ENCODE results near the gene MRM2. TPM values are rescaled to one million over a fixed set of nuclear protein-coding genes. Genes with fewer than 3 reads are reported as not detected.

Gene MRM2
- total RNA-seq, 2 donors from 2014 or later = 30.0 to 34.5 TPM

DNA sequence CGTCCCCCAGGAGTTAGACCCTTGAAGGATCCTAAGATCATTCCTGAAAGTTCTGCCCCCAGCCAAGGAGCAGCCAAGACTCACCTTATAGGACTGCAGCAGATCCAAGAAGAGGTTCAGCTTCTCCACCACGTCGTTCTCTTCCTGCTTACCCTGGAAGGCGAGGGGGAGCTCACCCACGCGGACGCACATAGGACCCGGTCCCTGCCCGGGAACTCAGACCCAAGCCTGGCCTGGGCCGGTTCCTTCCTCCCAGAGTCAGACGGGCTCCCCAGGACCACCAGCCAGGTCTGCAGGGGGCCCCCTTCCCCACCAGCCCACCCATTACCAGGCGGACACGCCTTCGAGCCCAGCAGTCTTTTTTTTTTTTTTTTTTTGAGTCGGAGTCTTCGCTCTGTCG, 15.6 kb upstream of the MRM2 start:
- Mint-ChIP-seq H3K4me3 (no peak overlapping the region), H3K36me3 (no peaks in the 10 kb centered on the region), H3K9me3 (no peaks in the 10 kb centered on the region), H3K27ac (no peak overlapping the region), H3K27me3 (no peaks in the 10 kb centered on the region), H3K4me1 (ENCODE audit: low read depth in 2 of 2) (peaks cover 11 to 19% of the 10 kb centered on the region in 2 donors)
- ATAC-seq = no peak
- no peak for DNase-seq (ENCODE audit: low spot score)

DNA sequence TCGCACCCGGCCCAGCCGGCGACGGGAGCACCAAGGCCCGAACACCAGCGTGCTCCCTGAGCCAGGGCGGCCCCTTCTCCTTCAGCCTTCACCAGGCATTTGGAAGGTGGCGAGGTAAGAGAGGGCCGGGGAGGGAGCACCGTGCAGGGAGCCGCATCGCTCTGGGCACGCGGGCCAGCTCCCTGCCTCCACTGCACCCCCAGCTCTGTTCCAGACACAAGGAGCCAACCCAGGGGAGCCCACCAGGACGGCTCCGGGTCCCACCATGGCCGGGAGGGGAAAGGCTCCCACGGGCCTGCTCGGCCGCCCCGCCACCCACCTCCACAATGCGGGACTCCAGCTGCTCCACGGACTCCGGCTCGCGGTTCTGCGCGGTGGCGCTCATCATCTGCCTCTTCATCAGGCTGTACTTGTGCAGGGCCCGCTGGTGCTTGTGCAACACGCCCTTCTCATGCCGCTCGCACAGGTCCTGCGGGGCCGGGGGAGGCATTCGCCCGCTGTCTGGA, 15.1 kb upstream of the MRM2 start:
- DNase-seq (ENCODE audit: low spot score) (no peak), ATAC-seq (no peak)
- no peak overlapping the region for H3K27ac Mint-ChIP-seq
- no peak overlapping the region for H3K4me3 Mint-ChIP-seq
- no peaks in the 10 kb centered on the region for H3K9me3 Mint-ChIP-seq
- no peaks in the 10 kb centered on the region for H3K27me3 Mint-ChIP-seq
- H3K36me3 Mint-ChIP-seq = no peaks in the 10 kb centered on the region
- H3K4me1 Mint-ChIP-seq (ENCODE audit: low read depth in 2 of 2) = peaks cover 11 to 19% of the 10 kb centered on the region in 2 donors

DNA sequence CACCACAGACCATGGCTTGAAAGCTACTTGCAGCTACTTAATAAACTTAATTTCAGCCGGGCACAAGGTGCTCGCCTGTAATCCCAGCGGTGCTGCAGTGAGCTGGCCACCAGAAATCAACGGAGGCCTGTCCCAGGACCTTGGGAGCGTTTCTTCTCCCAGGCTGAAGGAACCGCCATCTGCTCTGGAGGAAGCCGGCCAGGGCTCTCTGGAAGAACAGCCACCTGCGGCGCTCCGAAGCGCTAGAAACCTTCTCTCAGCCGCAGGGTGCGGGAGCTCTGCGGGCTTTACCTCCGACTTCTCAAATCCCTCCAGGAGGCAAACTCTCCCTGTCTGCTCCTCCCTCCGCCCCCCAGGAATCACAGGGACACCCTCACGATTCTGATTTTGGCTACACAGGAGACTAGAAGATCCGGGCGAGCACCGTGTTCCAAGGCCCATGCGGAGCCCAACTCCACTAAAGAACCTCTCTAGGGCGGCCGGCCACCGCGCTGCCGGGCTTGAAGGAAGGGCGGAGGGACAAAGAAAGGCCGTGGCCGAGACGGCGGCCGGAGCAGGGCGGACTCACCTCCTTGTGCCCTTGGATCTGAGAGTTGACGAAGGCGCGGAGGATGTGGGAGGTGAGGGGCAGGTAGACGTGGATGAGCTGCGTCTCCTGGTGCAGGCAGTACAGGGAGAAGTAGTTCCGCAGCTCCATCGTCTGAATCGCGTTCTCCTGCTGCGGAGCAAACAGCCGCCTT, 14.5 kb upstream of the MRM2 start:
- no peaks in the 10 kb centered on the region for H3K27me3 Mint-ChIP-seq
- H3K27ac Mint-ChIP-seq = no peak overlapping the region
- peaks cover 11 to 19% of the 10 kb centered on the region in 2 donors for H3K4me1 Mint-ChIP-seq (ENCODE audit: low read depth in 2 of 2)
- ATAC-seq (no peak), DNase-seq (ENCODE audit: low spot score) (no peak)
- no peak overlapping the region for H3K4me3 Mint-ChIP-seq
- no peaks in the 10 kb centered on the region for H3K9me3 Mint-ChIP-seq
- no peaks in the 10 kb centered on the region for H3K36me3 Mint-ChIP-seq

DNA sequence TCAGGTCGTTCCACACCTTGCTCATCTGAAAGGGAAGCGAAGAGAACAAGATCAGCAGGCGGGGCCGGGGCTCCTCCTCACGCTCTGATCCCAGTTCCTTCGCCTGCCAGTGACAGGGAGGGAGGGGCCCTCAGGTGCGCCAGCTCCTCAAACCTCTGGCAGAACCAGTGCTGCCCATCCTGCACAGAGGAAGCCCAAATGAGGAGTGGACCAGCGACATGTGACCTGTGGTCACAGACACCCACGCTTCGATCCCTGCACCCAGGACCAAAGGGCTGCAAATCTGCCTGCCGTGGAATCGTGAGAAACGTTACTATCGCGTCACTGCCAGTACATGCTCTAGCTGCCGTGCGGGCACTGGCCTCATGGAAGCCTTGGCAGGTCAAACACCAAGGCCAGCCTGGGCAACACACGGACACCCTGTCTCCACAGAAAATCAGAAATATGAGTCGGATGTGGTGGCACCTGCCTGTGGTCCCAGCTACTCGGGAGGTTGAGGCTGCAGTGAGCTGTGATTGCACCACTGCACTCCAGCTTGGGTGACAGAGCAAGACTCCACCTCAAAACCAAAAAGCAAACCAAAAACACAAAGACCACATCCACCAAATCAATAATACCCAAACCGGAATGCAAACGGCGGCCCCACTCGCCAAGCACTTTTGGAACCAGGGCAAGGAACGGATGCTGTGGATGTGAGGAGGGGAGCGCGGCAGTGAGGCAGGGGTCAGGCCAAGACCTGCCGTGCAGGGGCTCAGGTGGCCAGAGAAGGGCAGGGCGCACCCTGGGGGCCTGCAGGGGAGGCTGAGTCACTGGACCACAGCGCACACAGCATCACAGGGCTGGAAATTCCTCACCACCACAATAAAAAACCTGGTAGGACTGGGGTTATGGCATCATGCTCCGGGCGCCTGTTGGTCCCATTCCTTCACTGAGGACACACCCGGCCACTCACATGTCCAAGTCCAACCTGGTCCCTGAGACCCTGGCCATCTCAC, 13.4 kb upstream of the MRM2 start:
- Mint-ChIP-seq H3K4me1 (ENCODE audit: low read depth in 2 of 2) (peaks cover 11 to 19% of the 10 kb centered on the region in 2 donors), H3K4me3 (no peak overlapping the region), H3K27ac (no peak overlapping the region), H3K36me3 (no peaks in the 10 kb centered on the region), H3K27me3 (no peaks in the 10 kb centered on the region), H3K9me3 (no peaks in the 10 kb centered on the region)
- ATAC-seq (peak in 1 of 2 donors; percentile 11), DNase-seq (ENCODE audit: low spot score) (no peak)

DNA sequence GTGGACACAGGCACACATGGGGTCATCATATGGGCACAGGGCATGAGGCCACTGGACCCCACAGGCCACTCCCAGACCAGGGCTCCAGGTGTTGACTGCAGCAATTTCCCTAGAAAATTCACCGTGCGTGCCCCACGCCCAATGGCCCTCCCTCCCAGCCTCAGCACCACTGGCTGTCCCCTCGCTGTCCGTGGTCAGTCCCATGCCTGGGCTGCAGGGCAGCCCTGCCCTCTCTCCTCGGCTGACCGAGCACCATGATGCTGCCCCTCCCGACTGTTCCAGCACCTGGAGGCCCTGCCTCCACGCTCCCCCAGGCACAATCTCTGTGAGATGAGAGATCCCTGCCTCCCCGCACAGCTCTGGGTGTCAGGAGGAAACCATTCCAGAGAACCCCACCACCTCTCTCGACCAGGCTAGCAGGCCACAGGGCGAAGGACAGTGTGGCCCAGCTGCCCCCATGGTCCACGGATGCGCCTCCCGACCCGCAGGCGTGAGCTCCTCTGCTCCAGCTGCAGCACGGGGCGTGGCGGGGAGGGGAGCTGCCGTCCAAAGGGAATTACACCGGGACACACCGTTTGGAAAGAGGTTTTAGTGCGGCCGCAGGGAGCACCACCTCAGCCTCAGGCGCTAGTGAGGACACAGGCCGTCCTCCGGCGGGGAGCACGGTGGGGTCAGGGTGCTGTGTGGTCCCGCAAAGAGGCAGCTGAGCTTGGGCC, 12.6 kb upstream of the MRM2 start:
- no peak overlapping the region for H3K27ac Mint-ChIP-seq
- H3K4me1 Mint-ChIP-seq (ENCODE audit: low read depth in 2 of 2) = peaks cover 9 to 20% of the 10 kb centered on the region in 2 donors
- no peak for ATAC-seq
- no peaks in the 10 kb centered on the region for H3K36me3 Mint-ChIP-seq
- no peak for DNase-seq (ENCODE audit: low spot score)
- H3K27me3 Mint-ChIP-seq = no peaks in the 10 kb centered on the region
- no peak overlapping the region for H3K4me3 Mint-ChIP-seq
- H3K9me3 Mint-ChIP-seq = no peaks in the 10 kb centered on the region

DNA sequence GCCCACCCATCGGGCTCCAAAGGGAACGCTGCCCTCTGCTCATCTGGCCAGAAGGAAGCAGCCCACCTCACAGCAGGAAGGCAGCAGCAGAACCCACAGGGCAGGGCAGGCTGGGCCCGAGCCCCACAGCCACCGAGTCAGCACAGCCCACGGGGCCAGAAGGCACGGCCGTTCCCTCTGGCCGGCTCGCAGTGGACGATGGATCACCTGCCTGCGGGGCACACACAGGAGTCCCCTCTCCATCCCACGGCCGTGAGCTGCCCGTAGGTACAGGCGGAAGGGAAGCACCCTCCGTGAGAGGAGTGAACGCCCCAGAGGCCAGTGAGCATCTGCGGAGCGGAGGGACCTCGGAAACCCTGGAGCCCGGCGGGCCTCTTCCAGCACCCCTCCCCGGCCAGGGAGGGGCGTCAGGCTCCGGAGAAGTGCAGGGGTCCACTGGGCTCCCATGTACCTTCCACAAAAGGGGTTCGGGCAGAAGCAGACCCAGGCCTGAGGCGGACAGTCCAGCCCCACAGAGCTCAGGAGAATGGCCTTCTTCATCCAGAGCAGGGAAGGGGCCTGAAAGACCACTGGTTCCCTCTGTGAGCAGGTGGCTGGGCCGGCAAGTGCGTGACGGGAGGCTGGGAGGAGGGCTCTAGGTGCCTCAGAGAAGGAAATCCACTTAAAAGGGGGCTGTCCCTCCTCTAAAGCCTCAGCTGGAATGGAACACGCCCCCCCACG, 11.7 kb upstream of the MRM2 start:
- Mint-ChIP-seq H3K27ac (no peak overlapping the region), H3K27me3 (no peaks in the 10 kb centered on the region), H3K9me3 (no peaks in the 10 kb centered on the region), H3K4me3 (no peak overlapping the region), H3K4me1 (ENCODE audit: low read depth in 2 of 2) (peaks cover 17 to 21% of the 10 kb centered on the region in 2 donors), H3K36me3 (no peaks in the 10 kb centered on the region)
- ATAC-seq (no peak), DNase-seq (ENCODE audit: low spot score) (no peak)

DNA sequence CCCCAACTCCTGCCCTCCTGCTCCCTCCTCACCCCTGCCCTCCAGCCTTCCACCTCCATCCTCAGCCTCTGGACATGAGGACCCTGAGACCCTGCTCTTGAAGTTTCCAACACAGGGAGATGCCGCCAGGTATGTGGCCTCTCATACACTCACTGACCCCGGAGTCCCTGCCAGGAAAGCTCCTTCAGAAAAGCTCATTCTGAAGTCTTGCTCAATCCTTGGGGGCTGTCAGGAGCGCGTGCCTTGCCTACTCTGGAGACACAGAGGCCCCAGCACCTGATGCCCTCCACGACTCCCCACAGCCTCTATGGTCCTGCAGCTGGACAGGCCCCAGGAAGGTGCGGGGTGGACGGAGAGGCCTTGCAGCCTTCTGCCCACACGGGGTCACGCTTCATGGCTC, 11.0 kb upstream of the MRM2 start:
- no peak for ATAC-seq
- no peaks in the 10 kb centered on the region for H3K9me3 Mint-ChIP-seq
- no peak overlapping the region for H3K4me3 Mint-ChIP-seq
- H3K27me3 Mint-ChIP-seq = no peaks in the 10 kb centered on the region
- H3K4me1 Mint-ChIP-seq (ENCODE audit: low read depth in 2 of 2) = peaks cover 21 to 22% of the 10 kb centered on the region in 2 donors
- no peak overlapping the region for H3K27ac Mint-ChIP-seq
- H3K36me3 Mint-ChIP-seq = no peaks in the 10 kb centered on the region
- DNase-seq (ENCODE audit: low spot score) = no peak

DNA sequence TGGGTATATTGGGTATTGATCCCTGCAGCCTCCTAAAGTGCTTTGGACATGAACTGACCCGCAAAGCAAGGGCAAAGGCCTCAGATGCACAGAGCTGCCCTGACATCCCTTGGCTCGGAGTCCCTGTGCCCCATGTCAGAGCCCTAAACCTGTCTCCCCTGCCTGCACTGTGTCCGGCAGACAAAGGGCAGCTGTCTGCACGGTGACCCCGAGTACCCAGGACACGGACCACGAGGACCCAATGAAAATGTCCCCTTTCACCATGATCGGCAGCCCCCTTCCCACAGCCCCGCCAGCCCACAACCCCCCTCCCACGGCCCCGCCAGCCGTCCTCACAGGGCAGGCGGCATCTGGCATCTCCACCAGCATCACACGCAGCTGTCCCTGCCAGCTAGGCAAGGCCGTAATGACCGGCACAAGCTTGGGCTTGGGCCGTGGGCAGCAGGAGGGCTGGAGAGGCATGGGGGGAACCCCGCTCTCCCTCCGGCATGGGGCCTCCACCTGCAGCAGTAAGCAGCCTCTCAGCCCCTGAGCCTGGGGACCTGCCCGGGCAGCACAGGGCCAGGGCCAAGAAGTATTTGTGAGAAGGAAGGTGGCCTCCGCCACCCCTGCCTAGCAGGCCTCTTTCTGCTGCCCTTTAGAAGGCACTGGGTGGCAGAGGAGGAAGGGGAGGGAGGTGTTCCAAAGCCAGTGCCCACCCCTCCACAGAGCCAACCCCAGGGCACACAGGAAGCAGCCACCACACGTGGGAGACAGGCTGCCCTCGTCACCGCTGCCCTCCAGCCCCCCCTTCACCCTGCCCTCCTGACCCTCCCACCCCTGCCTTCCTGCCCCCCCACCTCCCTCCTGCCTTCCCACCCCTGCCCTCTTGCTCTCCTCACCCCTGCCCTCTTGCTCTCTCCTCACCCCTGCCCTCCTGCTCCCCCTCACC, 10.1 kb upstream of the MRM2 start:
- Mint-ChIP-seq H3K36me3 (no peaks in the 10 kb centered on the region), H3K4me1 (ENCODE audit: low read depth in 2 of 2) (peaks cover 24 to 26% of the 10 kb centered on the region in 2 donors), H3K27ac (no peak overlapping the region), H3K4me3 (no peak overlapping the region), H3K9me3 (no peaks in the 10 kb centered on the region), H3K27me3 (no peaks in the 10 kb centered on the region)
- DNase-seq (ENCODE audit: low spot score) = no peak
- ATAC-seq = no peak

DNA sequence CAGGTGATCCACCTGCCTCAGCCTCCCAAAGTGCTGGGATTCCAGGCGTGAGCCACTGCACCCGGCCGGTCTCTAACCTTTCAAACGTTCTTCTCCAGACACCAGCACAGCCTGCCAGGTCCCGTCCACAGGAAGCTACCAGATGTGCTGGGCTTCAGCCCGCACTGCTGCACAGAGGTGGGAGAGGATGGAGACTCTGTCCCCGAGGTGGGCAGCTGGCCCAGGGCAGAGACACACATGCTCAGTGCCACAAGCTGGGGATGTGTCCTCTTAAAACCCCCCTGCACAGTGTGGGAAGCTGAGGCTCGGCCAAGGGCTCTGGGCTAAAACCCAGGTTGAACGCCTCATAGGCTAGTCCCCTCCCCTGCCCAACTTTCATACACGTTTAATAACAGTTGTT, 9.4 kb upstream of the MRM2 start:
- H3K4me3 Mint-ChIP-seq = no peak overlapping the region
- ATAC-seq (no peak), DNase-seq (ENCODE audit: low spot score) (no peak)
- no peaks in the 10 kb centered on the region for H3K27me3 Mint-ChIP-seq
- H3K36me3 Mint-ChIP-seq = no peaks in the 10 kb centered on the region
- H3K27ac Mint-ChIP-seq = no peak overlapping the region
- H3K4me1 Mint-ChIP-seq (ENCODE audit: low read depth in 2 of 2) = peaks cover 24 to 26% of the 10 kb centered on the region in 2 donors
- H3K9me3 Mint-ChIP-seq = no peaks in the 10 kb centered on the region

DNA sequence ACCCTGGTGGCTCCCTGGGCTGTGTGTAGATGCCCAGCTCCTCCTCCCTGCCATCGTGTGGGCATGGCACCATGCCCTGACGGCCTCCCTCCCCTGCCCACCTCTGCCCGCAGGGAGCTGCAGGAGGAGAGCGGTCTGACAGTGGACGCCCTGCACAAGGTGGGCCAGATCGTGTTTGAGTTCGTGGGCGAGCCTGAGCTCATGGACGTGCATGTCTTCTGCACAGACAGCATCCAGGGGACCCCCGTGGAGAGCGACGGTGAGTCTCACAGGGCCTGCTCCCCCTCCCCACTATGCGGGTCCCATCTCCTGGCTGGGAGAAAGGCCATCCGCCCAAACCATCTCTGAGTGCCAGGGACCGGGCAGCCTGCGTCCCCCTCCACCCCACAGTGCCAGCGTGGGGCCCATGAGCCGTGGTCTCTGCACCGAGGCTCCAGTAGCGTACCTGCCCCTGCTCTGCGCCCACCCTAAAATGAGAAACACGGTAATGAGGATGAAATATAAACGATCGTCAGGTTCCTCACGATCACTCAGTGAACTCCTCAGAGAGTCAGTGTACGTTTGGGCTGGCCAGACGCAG, 7.8 kb upstream of the MRM2 start:
- Mint-ChIP-seq H3K36me3 (no peaks in the 10 kb centered on the region), H3K4me1 (ENCODE audit: low read depth in 2 of 2) (peaks cover 19 to 22% of the 10 kb centered on the region in 2 donors), H3K4me3 (no peak overlapping the region), H3K27ac (peak overlapping the region in 1 of 2 donors; percentile 74), H3K9me3 (no peaks in the 10 kb centered on the region), H3K27me3 (no peaks in the 10 kb centered on the region)
- DNase-seq (ENCODE audit: low spot score) = no peak
- ATAC-seq = no peak

DNA sequence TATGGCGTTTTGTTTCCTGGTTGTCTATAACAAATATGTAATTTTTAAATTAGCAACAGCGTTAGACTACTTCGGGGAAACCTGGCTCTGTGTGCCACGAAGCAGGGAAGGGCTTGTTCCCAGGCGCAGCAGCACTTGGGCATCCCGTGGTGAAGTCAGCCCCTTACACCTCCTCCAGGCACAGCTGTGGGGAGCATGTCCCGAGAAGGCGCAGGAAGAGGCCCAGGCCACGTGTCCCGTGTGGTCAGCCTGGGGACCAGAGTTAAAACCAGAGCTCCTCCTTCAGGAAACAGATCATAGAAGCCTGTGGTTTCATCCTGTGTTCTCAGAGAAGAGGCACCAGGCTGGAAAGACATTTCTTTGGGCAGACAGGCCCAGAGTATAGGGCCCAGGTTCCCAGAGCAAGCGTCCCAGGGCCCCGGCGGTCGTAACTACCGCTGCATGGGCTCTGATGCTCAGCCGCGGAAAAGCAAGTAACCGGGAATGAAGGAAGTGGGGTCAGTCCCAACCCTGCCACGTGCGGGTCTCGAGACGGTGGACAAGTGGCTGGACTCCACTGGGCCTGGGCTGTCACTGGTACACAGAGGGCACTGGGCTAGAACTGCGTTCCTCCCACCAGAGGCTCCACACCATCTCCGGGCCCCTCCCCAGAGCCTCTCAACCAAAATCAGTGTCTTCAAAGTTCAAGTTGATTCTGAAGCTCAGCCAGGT, 7.1 kb upstream of the MRM2 start:
- no peaks in the 10 kb centered on the region for H3K27me3 Mint-ChIP-seq
- H3K4me3 Mint-ChIP-seq = peak overlapping the region; percentile 70
- peak; percentile 75 to 88 for ATAC-seq
- H3K4me1 Mint-ChIP-seq (ENCODE audit: low read depth in 2 of 2) = peaks cover 19 to 26% of the 10 kb centered on the region in 2 donors
- DNase-seq (ENCODE audit: low spot score) = peak; percentile 76
- H3K36me3 Mint-ChIP-seq = no peaks in the 10 kb centered on the region
- H3K27ac Mint-ChIP-seq = peak overlapping the region; percentile 57 to 74
- no peaks in the 10 kb centered on the region for H3K9me3 Mint-ChIP-seq

Data from natural killer cell treated with Interleukin-12 subunit alpha and Interleukin-12 subunit beta and Interleukin-15 and Interleukin-18, amount 100 ng/mL, for 72 hours (primary cell).